Neuronal stem cell (in vitro differentiated cells): ENCODE data around the gene TSPAN9.

Experiments
- DNase-seq: peaks from one replicate; pipeline ENCODE4 v3.0.0-alpha.2; 2013; ENCODE audit warnings: low spot score
- H2AFZ ChIP-seq: one replicate; pipeline ENCODE4 v1.6.1; 2013; ENCODE audit warnings: mild to moderate bottlenecking, low read length, inconsistent platforms
- H2AK5ac ChIP-seq: 2 replicates; pipeline ENCODE4 v1.6.1; 2013; ENCODE audit warnings: low read depth, mild to moderate bottlenecking, inconsistent platforms, low read length, moderate library complexity, mixed read lengths
- H2BK120ac ChIP-seq: 2 replicates; pipeline ENCODE4 v1.6.1; 2013; ENCODE audit warnings: low read depth, mild to moderate bottlenecking, inconsistent platforms, low read length, moderate library complexity, mixed read lengths
- H2BK12ac ChIP-seq: one replicate; pipeline ENCODE4 v1.6.1; 2013; ENCODE audit warnings: low read length, inconsistent platforms
- H2BK15ac ChIP-seq: 2 replicates; pipeline ENCODE4 v1.6.1; 2013; ENCODE audit warnings: mild to moderate bottlenecking, low read length, inconsistent platforms, mixed read lengths
- H2BK5ac ChIP-seq: one replicate; pipeline ENCODE4 v1.6.1; 2013; ENCODE audit warnings: inconsistent platforms, mild to moderate bottlenecking, low read length, moderate library complexity
- H3K14ac ChIP-seq: one replicate; pipeline ENCODE4 v1.6.1; 2013; ENCODE audit warnings: low read length, inconsistent platforms
- H3K18ac ChIP-seq: 2 replicates; pipeline ENCODE4 v1.6.1; 2013; ENCODE audit warnings: low read length, inconsistent platforms
- H3K23ac ChIP-seq: 2 replicates; pipeline ENCODE4 v1.6.1; 2013; ENCODE audit warnings: low read depth, mild to moderate bottlenecking, mixed read lengths, low read length, inconsistent platforms; ENCODE audit not compliant: poor library complexity
- H3K27ac ChIP-seq: replicated peaks from 3 replicates; pipeline ENCODE4 v1.5.1; 2013; ENCODE audit warnings: low read length, inconsistent platforms
- H3K27me3 ChIP-seq, 3 experiments: 2 replicates each; pipeline ENCODE4 v1.6.1; 2013; ENCODE audit warnings: low read length in 3 of 3, mild to moderate bottlenecking in 2 of 3, inconsistent platforms in 1 of 3, low read depth in 1 of 3, mixed read lengths in 1 of 3, moderate library complexity in 1 of 3; ENCODE audit not compliant: control insufficient read depth in 3 of 3, insufficient read depth in 3 of 3
- H3K36me3 ChIP-seq, 2 donors: replicated peaks in 1 of 2; 2 replicates each; pipeline ENCODE4 v1.6.1; 2013; ENCODE audit warnings: low read length in 2 of 2; ENCODE audit not compliant: control insufficient read depth in 2 of 2, insufficient read depth in 2 of 2
- H3K4ac ChIP-seq: 2 replicates; pipeline ENCODE4 v1.6.1; 2013; ENCODE audit warnings: inconsistent platforms, mild to moderate bottlenecking, low read length, moderate library complexity
- H3K4me1 ChIP-seq, 2 donors: 1 replicate in 1 of 2; 2 replicates in 1 of 2; pipeline ENCODE4 v1.6.1; 2013; ENCODE audit warnings: low read length in 2 of 2, low read depth in 1 of 2; ENCODE audit not compliant: control insufficient read depth in 2 of 2, insufficient read depth in 1 of 2
- H3K4me2 ChIP-seq: one replicate; pipeline ENCODE4 v1.6.1; 2013; ENCODE audit warnings: mild to moderate bottlenecking, low read length, inconsistent platforms; ENCODE audit not compliant: insufficient read depth, poor library complexity, severe bottlenecking
- H3K4me3 ChIP-seq, 2 donors: 2 replicates each; pipeline ENCODE4 v1.5.1; 2013; ENCODE audit warnings: low read length in 2 of 2, mild to moderate bottlenecking in 2 of 2, inconsistent platforms in 1 of 2, moderate library complexity in 1 of 2
- H3K79me1 ChIP-seq: one replicate; pipeline ENCODE4 v1.6.1; 2013; ENCODE audit warnings: low read depth, mild to moderate bottlenecking, inconsistent platforms, low read length, moderate library complexity
- H3K9ac ChIP-seq: one replicate; pipeline ENCODE4 v1.6.1; 2013; ENCODE audit warnings: mild to moderate bottlenecking, low read depth, low read length, inconsistent platforms; ENCODE audit not compliant: poor library complexity
- H3K9me3 ChIP-seq, 2 donors: replicated peaks in 1 of 2; 2 replicates each; pipeline versions ENCODE3 to v1.6.1; 2013; ENCODE audit warnings: low read length in 2 of 2, mild to moderate bottlenecking in 2 of 2, inconsistent platforms in 1 of 2, low read depth in 1 of 2, mixed read lengths in 1 of 2, moderate library complexity in 1 of 2; ENCODE audit not compliant: control insufficient read depth in 2 of 2, insufficient read depth in 1 of 2
- H4K8ac ChIP-seq: one replicate; pipeline ENCODE4 v1.6.1; 2013; ENCODE audit warnings: low read depth, mild to moderate bottlenecking, inconsistent platforms, low read length, moderate library complexity
- H4K91ac ChIP-seq: one replicate; pipeline ENCODE4 v1.6.1; 2013; ENCODE audit warnings: low read length, low read depth, mild to moderate bottlenecking, inconsistent platforms; ENCODE audit not compliant: poor library complexity
- WGBS, 2 donors: extraction: QIAGEN DNeasy Blood & Tissue Kit; methylation state at CpG; one replicate each; pipeline ENCODE4 v1.1.7; 2013; ENCODE audit warnings: missing lambda C conversion rate in 2 of 2, mixed read lengths in 1 of 2; ENCODE audit not compliant: insufficient read length in 2 of 2, insufficient replicate concordance in 1 of 2; ENCODE audit errors: extremely low coverage in 2 of 2; 5-methylcytosine and 5-hydroxymethylcytosine counted together

Gene TSPAN9

DNA sequence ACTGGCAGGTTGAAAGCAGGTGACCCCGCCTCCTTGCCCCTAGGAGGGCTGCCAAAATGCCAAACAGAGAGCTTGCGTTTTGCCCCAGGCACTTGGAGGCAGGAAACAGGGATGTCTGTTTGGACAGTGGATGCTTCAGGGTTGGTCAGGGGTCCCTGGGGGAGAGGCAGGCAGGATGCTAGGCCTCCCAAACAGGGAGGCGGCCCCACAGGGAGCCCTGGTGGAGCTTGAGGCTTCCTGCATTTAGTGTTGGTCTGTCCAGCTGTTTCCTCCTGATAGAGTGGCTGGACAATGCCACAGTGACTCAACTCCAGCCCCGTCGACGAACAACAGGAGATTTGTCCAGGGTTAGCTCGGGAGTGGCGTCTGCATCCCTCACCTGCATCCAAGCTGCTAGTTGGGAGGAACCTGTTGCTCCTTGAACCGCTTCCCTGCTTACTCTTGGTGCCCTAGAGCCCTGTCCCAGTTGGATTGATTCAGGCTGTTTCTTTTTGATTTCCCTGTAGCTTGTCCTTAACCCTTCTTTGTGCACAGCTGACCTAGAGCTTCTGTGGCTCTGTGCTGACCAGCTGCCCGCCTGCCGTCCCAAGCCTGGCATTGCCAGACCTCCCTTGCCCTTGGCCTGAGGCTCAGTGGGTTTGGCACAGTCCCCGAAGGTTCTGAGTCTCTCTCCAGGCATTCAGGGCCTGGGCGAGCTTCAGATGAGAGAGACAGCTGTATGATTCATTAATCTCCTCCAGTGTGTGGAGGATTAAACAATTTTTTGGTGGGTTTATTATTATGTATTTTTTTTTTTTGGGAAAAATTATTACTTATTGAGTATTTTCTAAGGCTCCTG lies 45.9 kb downstream of the TSPAN9 start:
- Histone ChIP-seq H3K27me3 (no peaks in the 10 kb centered on the region), H3K79me1 (no peaks in the 10 kb centered on the region), H2BK12ac (no peak overlapping the region), H2AFZ (no peak overlapping the region), H4K91ac (no peak overlapping the region), H3K4me3 (no peak overlapping the region), H2BK120ac (no peak overlapping the region), H3K4me2 (no peak overlapping the region), H3K9me3 (peaks cover 5 to 7% of the 10 kb centered on the region in 2 donors), H3K14ac (no peak overlapping the region), H3K27ac (no peak overlapping the region), H2BK15ac (no peak overlapping the region), H3K9ac (no peak overlapping the region), H2AK5ac (no peak overlapping the region), H2BK5ac (no peak overlapping the region), H3K18ac (no peak overlapping the region), H4K8ac (no peak overlapping the region), H3K36me3 (no peaks in the 10 kb centered on the region), H3K4me1 (peaks cover 2 to 3% of the 10 kb centered on the region in 2 donors), H3K23ac (no peak overlapping the region), H3K4ac (no peak overlapping the region)
- no CpG with 5 or more reads among the region's 13 CpGs for WGBS, 2 donors
- no peak for DNase-seq

DNA sequence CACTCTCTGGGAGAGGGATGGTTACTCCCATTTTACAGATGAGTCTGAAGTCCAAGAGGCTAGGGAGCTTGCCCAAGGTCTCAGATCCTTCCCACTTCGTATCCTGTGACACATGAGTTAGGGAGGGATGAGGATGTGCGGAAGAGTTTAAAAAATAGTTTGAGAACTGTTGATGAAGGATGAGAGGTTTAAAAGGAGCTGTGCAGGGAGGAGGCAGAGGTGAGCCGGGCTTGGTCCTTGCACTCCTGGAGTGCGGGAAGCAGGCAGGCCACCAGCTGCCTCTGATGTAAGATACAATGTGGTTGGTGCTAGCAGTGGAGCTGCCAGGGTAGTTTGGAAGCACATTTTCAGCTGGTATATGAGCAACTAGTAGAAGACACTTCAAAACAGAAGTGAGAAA lies 46.5 kb downstream of the TSPAN9 start:
- H2BK15ac ChIP-seq = no peak overlapping the region
- 100% methylated on average over 1 of the region's 4 CpGs for WGBS, 2 donors

DNA sequence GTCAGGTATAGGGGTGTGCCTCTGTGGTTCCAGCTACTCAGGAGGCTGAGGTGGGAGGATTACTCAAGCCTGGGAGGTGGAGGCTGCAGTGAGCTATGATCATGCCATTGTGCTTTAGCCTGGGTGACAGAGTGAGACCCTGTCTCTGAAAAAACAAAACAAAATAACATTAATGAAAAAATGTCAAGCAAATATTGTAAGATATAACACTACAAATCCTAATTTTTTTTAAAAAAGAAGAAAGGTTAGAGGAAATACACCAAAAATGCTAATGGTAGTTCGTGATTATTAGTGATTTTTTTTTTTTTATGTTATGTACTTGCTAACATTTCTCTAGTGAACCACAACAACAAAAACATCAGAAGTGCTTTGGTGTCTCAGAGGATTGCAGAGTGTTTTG lies 47.7 kb downstream of the TSPAN9 start:
- H2AFZ ChIP-seq = no peak overlapping the region
- no peak overlapping the region for H3K14ac ChIP-seq
- H3K36me3 ChIP-seq = no peaks in the 10 kb centered on the region
- no peak overlapping the region for H3K4me2 ChIP-seq
- no peak overlapping the region for H3K9ac ChIP-seq
- no CpG with 5 or more reads among the region's 1 CpG for WGBS, 2 donors
- H2AK5ac ChIP-seq = no peak overlapping the region
- no peaks in the 10 kb centered on the region for H3K27me3 ChIP-seq
- no peak overlapping the region for H3K27ac ChIP-seq
- peaks cover 5 to 7% of the 10 kb centered on the region in 2 donors for H3K9me3 ChIP-seq
- H2BK120ac ChIP-seq = no peak overlapping the region
- H2BK12ac ChIP-seq = no peak overlapping the region
- no peak overlapping the region for H4K91ac ChIP-seq
- H3K23ac ChIP-seq = no peak overlapping the region
- H3K4me1 ChIP-seq = peaks cover 0 to under 1% of the 10 kb centered on the region in 2 donors
- H4K8ac ChIP-seq = no peak overlapping the region
- no peak overlapping the region for H3K18ac ChIP-seq
- H2BK15ac ChIP-seq = no peak overlapping the region
- no peaks in the 10 kb centered on the region for H3K79me1 ChIP-seq
- no peak for DNase-seq
- H3K4me3 ChIP-seq = no peak overlapping the region
- H2BK5ac ChIP-seq = no peak overlapping the region
- H3K4ac ChIP-seq = no peak overlapping the region

More for the DNA sequence above, 46.5 kb downstream of the TSPAN9 start:
- Histone ChIP-seq H3K79me1 (no peaks in the 10 kb centered on the region), H3K27me3 (no peaks in the 10 kb centered on the region), H3K4me1 (peaks cover 2 to 3% of the 10 kb centered on the region in 2 donors), H2AK5ac (no peak overlapping the region), H3K27ac (no peak overlapping the region), H4K91ac (no peak overlapping the region), H3K18ac (no peak overlapping the region), H4K8ac (no peak overlapping the region), H2AFZ (no peak overlapping the region), H3K4me3 (no peak overlapping the region), H2BK12ac (no peak overlapping the region), H3K23ac (no peak overlapping the region), H2BK5ac (no peak overlapping the region), H3K4ac (no peak overlapping the region), H2BK120ac (no peak overlapping the region), H3K14ac (no peak overlapping the region), H3K4me2 (no peak overlapping the region), H3K36me3 (no peaks in the 10 kb centered on the region), H3K9me3 (peaks cover 5 to 7% of the 10 kb centered on the region in 2 donors), H3K9ac (no peak overlapping the region)
- DNase-seq = no peak

DNA sequence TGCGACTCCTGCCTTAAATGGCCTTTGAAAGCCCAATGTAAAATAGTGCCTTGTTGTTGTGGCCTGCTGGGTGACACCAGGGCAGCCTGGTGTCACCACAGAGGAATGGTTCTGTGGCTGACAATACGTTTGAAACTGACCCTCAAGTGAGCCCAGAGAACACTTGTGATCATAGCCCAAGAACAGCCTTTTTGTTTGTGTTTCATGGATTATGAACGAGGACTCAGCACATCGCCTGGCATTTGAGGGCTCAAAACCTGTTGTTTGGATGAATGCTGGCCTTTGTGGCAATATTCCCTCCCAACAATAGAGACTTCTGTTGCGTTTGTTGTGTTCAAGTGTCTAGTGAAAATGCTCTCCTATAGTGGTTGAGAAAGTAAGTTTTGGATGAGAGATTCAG lies 48.5 kb downstream of the TSPAN9 start:
- H3K18ac ChIP-seq = no peak overlapping the region
- H3K4me3 ChIP-seq = no peak overlapping the region
- no peaks in the 10 kb centered on the region for H3K36me3 ChIP-seq
- H2BK12ac ChIP-seq = no peak overlapping the region
- no peak overlapping the region for H3K27ac ChIP-seq
- no peak for DNase-seq
- no peak overlapping the region for H2BK5ac ChIP-seq
- peaks cover 5 to 7% of the 10 kb centered on the region in 2 donors for H3K9me3 ChIP-seq
- H2AFZ ChIP-seq = no peak overlapping the region
- H4K91ac ChIP-seq = no peak overlapping the region
- H2BK15ac ChIP-seq = no peak overlapping the region
- no peak overlapping the region for H3K4me2 ChIP-seq
- H3K4ac ChIP-seq = no peak overlapping the region
- no peak overlapping the region for H3K9ac ChIP-seq
- no peak overlapping the region for H2BK120ac ChIP-seq
- H3K4me1 ChIP-seq = no peaks in the 10 kb centered on the region
- H4K8ac ChIP-seq = no peak overlapping the region
- no CpG with 5 or more reads among the region's 5 CpGs for WGBS, 2 donors
- no peak overlapping the region for H3K23ac ChIP-seq
- no peak overlapping the region for H3K14ac ChIP-seq
- no peaks in the 10 kb centered on the region for H3K79me1 ChIP-seq
- H3K27me3 ChIP-seq = no peaks in the 10 kb centered on the region
- no peak overlapping the region for H2AK5ac ChIP-seq
